ENCODE measurements around the gene CEP70.
"Not testable (repeated sequence)": the region's sequence is repeated elsewhere in the genome, so short reads cannot be mapped to it uniquely, and the experiment has no call there.

- not testable (repeated sequence) for TF ChIP-seq TARDBP (IDR thresholded peaks at IDR 0.05); SUZ12 (IDR thresholded peaks at IDR 0.05); ARNT (IDR thresholded peaks at IDR 0.05); NFRKB (IDR thresholded peaks at IDR 0.05); FOXK2 (IDR thresholded peaks at IDR 0.05); SP1 (IDR thresholded peaks at IDR 0.05); FOXM1 (IDR thresholded peaks at IDR 0.05; ENCODE audit: borderline replicate concordance)
These were observed 72.6 kb downstream of the CEP70 start for GRCh38 chr3:138521445-138521844.
